HCT116 (cell line): ENCODE results near the gene CD160. TPM values are rescaled to one million over a fixed set of nuclear protein-coding genes. Genes with fewer than 3 reads are reported as not detected.

Source experiments
- ATAC-seq: fragments of 200-7000 bp; cut with Tn5 transposase; 2 replicates; pipeline ENCODE4 v1.9.1; 2020; ENCODE audit warnings: mild to moderate bottlenecking, moderate library complexity
- BruUV-seq: library from RNA; stranded (reverse); fragments of 400-500 nt; replicated peaks from 2 replicates; lab custom pipeline; 2021; lab: Mats Ljungman, UMichigan
- CTCF ChIA-PET: fragments of 300-600 bp; sonication (Branson Sonifier 250); formaldehyde crosslinking; loops from one replicate; lab custom pipeline; 2021; ENCODE audit warnings: antibody characterized with exemption; lab: Charles Lee
- POLR2A ChIA-PET: fragments of 300-600, 350-600 bp; sonication (Branson Sonifier 250); formaldehyde crosslinking; loops from one replicate; lab custom pipeline; 2021; ENCODE audit warnings: antibody characterized with exemption; lab: Charles Lee
- RAD21 ChIA-PET, 2 experiments: fragments of 300-600 bp; sonication (Branson Sonifier 250); formaldehyde crosslinking; loops; one replicate each; lab custom pipeline; 2023; ENCODE audit warnings: low total read pairs in 2 of 2; ENCODE audit not compliant: uncharacterized antibody in 2 of 2, unreplicated experiment in 2 of 2, low non-redundant PET in 1 of 2; lab: Charles Lee
- DNase-seq: peaks from one replicate; pipeline ENCODE4 v3.0.0-alpha.2; 2010; ENCODE audit warnings: low read depth, low spot score
- H2AFZ ChIP-seq: fragments of 200-600 bp; shearing (Covaris generic), sonication (generic); 2 replicates; pipeline ENCODE4 v1.6.1; 2017; ENCODE audit warnings: low read depth, mixed run types, mixed read lengths, antibody characterized with exemption, low read length; ENCODE audit not compliant: poor library complexity, severe bottlenecking
- H3K27ac ChIP-seq: 2 replicates; pipeline ENCODE4 v1.5.1; 2012; ENCODE audit warnings: low read depth, low read length
- H3K27me3 ChIP-seq: fragments of 200-600 bp; sonication (generic); 2 replicates; pipeline ENCODE4 v1.6.1; 2016; ENCODE audit warnings: mixed run types, low read length, mixed read lengths; ENCODE audit not compliant: insufficient read depth
- H3K36me3 ChIP-seq, 2 experiments: fragments of 200-500 bp in 1 of 2; fragments of 200-600 bp in 1 of 2; sonication (Bioruptor generic) in 1 of 2; sonication (generic) in 1 of 2; 2 replicates each; pipeline versions ENCODE4 v1.5.1 to v1.6.1; 2014 to 2016; ENCODE audit warnings: low read length in 2 of 2, inconsistent platforms in 1 of 2, mixed read lengths in 1 of 2, mixed run types in 1 of 2; ENCODE audit not compliant: insufficient read depth in 2 of 2, control insufficient read depth in 1 of 2
- H3K4me1 ChIP-seq, 2 experiments: fragments of 200-600 bp in 1 of 2; sonication (generic) in 1 of 2; 2 replicates each; pipeline versions ENCODE4 v1.5.1 to v1.6.1; 2012 to 2017; ENCODE audit warnings: low read length in 2 of 2, inconsistent platforms in 1 of 2, mild to moderate bottlenecking in 1 of 2, mixed read lengths in 1 of 2, mixed run types in 1 of 2, moderate library complexity in 1 of 2; ENCODE audit not compliant: insufficient read depth in 2 of 2, control insufficient read depth in 1 of 2
- H3K4me2 ChIP-seq: fragments of 200-600 bp; sonication (generic); 2 replicates; pipeline ENCODE4 v1.6.1; 2017; ENCODE audit warnings: mixed run types, low read length, mixed read lengths
- H3K4me3 ChIP-seq, 2 experiments: fragments of 200-600 bp in 1 of 2; sonication (generic) in 1 of 2; replicated peaks in 1 of 2; 2 replicates each; pipeline ENCODE4 v1.5.1; 2011 to 2016; ENCODE audit warnings: low read length in 2 of 2, control low read depth in 1 of 2, low read depth in 1 of 2, mild to moderate bottlenecking in 1 of 2, mixed read lengths in 1 of 2, mixed run types in 1 of 2
- H3K79me2 ChIP-seq: fragments of 200-600 bp; sonication (generic); 2 replicates; pipeline ENCODE4 v1.6.1; 2017; ENCODE audit warnings: mild to moderate bottlenecking, mixed run types, low read length, moderate library complexity, mixed read lengths; ENCODE audit not compliant: insufficient read depth
- H3K9ac ChIP-seq: fragments of 200-600 bp; sonication (generic); 2 replicates; pipeline ENCODE4 v1.6.1; 2016; ENCODE audit warnings: low read length, mixed read lengths
- H3K9me2 ChIP-seq: fragments of 200-600 bp; sonication (generic), shearing (Covaris generic); 2 replicates; pipeline ENCODE4 v1.6.1; 2017; ENCODE audit warnings: mixed run types, mild to moderate bottlenecking, moderate library complexity; ENCODE audit not compliant: insufficient read depth
- H3K9me3 ChIP-seq, 2 experiments: fragments of 200-500 bp in 1 of 2; fragments of 200-600 bp in 1 of 2; sonication (Bioruptor generic) in 1 of 2; sonication (generic) in 1 of 2; 2 replicates each; pipeline ENCODE4 v1.6.1; 2014 to 2017; ENCODE audit warnings: low read length in 2 of 2, mixed read lengths in 2 of 2, inconsistent platforms in 1 of 2, low read depth in 1 of 2, mild to moderate bottlenecking in 1 of 2, mixed run types in 1 of 2, moderate library complexity in 1 of 2; ENCODE audit not compliant: control insufficient read depth in 1 of 2, insufficient read depth in 1 of 2
- H4K20me1 ChIP-seq: fragments of 200-600 bp; sonication (generic), shearing (Covaris generic); 2 replicates; pipeline ENCODE4 v1.6.1; 2017; ENCODE audit warnings: mixed run types, mild to moderate bottlenecking, moderate library complexity; ENCODE audit not compliant: insufficient read depth
- CTCF ChIP-seq, 3 experiments: fragments of 200-600 bp in 1 of 3; sonication (generic) in 1 of 3; IDR thresholded peaks in 2 of 3; conservative IDR thresholded peaks in 1 of 3; 2 replicates each; pipeline ENCODE4 v1.5.1; 2012 to 2017; ENCODE audit warnings: low read depth in 2 of 3, low read length in 2 of 3, antibody characterized with exemption in 1 of 3, borderline replicate concordance in 1 of 3, control low read depth in 1 of 3, mild to moderate bottlenecking in 1 of 3, mixed read lengths in 1 of 3, mixed run types in 1 of 3, moderate library complexity in 1 of 3; ENCODE audit not compliant: insufficient read depth in 1 of 3
- EZH2phosphoT487 ChIP-seq: fragments of 200-600 bp; IDR thresholded peaks from 2 replicates; pipeline ENCODE4 v1.6.1; 2018; ENCODE audit warnings: antibody characterized with exemption, borderline replicate concordance
- YY1 ChIP-seq: IDR thresholded peaks from 2 replicates; pipeline ENCODE4 v1.6.1; 2011; ENCODE audit warnings: low read length, low read depth, moderate library complexity, mild to moderate bottlenecking; ENCODE audit not compliant: insufficient replicate concordance; ENCODE audit errors: extremely low read depth
- ZBTB33 ChIP-seq: IDR thresholded peaks from 2 replicates; pipeline ENCODE4 v1.6.1; 2011; ENCODE audit warnings: mild to moderate bottlenecking, low read length, moderate library complexity; ENCODE audit not compliant: insufficient replicate concordance; ENCODE audit errors: extremely low read depth
- intact Hi-C: fragments of 100-400 bp; cut with micrococcal nuclease; formaldehyde crosslinking; loops from 2 replicates; pipeline ENCODE4 v1.10.0; 2022
- total RNA-seq: library from RNA; stranded (reverse); gene quantifications from one replicate; pipeline ENCODE4 v1.2.1, GENCODE V29; 2021; ENCODE audit not compliant: unreplicated experiment

CD160 gene
- total RNA-seq, 1 experiment from 2014 or later, result not detected

- Histone ChIP-seq H3K9me2 (no peaks in the 10 kb centered on the region), H3K4me3 (no peak overlapping the region), H3K27me3 (no peaks in the 10 kb centered on the region), H3K27ac (no peak overlapping the region), H3K36me3 (no peaks in the 10 kb centered on the region), H3K4me1 (no peaks in the 10 kb centered on the region), H2AFZ (no peak overlapping the region), H3K4me2 (no peak overlapping the region), H3K9me3 (no peaks in the 10 kb centered on the region), H3K79me2 (no peaks in the 10 kb centered on the region), H4K20me1 (no peaks in the 10 kb centered on the region), H3K9ac (no peak overlapping the region)
- no TSS peak for BruUV-seq
- intact Hi-C loops, result no loop called here
- RAD21 ChIA-PET, result no interaction called here
- DNase-seq, result no peak
- TF ChIP-seq YY1 (no peak), EZH2phosphoT487 (no peak), CTCF (IDR thresholded peaks at IDR 0.05 in 2 of 3, conservative IDR thresholded peaks at IDR 0.05 in 1 of 3; ENCODE audit: borderline replicate concordance in 1 of 3, insufficient read depth in 1 of 3, low read depth in 2 of 3, low read length in 2 of 3) (no peak), ZBTB33 (no peak)
- no peak for ATAC-seq
- CTCF ChIA-PET, result no interaction called here
- POLR2A ChIA-PET, result no interaction called here
Measured at GRCh38 chr1:145688924-145689323, 30.4 kb upstream of the CD160 start.
